Natural killer cell (primary cell): ENCODE results near the gene SLC39A13. TPM values are rescaled to one million over a fixed set of nuclear protein-coding genes. Genes with fewer than 3 reads are reported as not detected.

Experiments
- ATAC-seq, 3 donors: fragments of 150-1000 bp in 2 of 3; fragments of 200-7000 bp in 1 of 3; cut with Tn5 transposase; 1 replicate in 1 of 3; 2 replicates in 2 of 3; pipeline ENCODE4 v1.10.0; 2021; ENCODE audit warnings: mild to moderate bottlenecking in 2 of 3, moderate library complexity in 2 of 3
- DNase-seq, 2 donors: peaks; one replicate each; pipeline versions ENCODE4 v3.0.0 to v3.0.0-alpha.2; 2013 to 2021; ENCODE audit warnings: mixed read lengths in 1 of 2
- H3K27ac ChIP-seq: one replicate; pipeline ENCODE4 v1.5.1; 2013; ENCODE audit warnings: mild to moderate bottlenecking, low read length
- H3K27me3 ChIP-seq: one replicate; pipeline ENCODE4 v1.6.1; 2013; ENCODE audit warnings: low read length; ENCODE audit not compliant: control insufficient read depth, insufficient read depth
- H3K36me3 ChIP-seq: one replicate; pipeline ENCODE4 v1.6.1; 2013; ENCODE audit warnings: low read length; ENCODE audit not compliant: control insufficient read depth, insufficient read depth
- H3K4me1 ChIP-seq: one replicate; pipeline ENCODE4 v1.6.1; 2013; ENCODE audit warnings: low read length; ENCODE audit not compliant: control insufficient read depth, insufficient read depth
- H3K4me3 ChIP-seq: one replicate; pipeline ENCODE4 v1.5.1; 2013; ENCODE audit warnings: low read length
- H3K9me3 ChIP-seq: one replicate; pipeline ENCODE4 v1.6.1; 2013; ENCODE audit warnings: low read length; ENCODE audit not compliant: control insufficient read depth, insufficient read depth
- H3K27ac Mint-ChIP-seq, 2 donors: one replicate each; pipeline ENCODE4 v1.8.0; 2022; ENCODE audit warnings: mild to moderate bottlenecking in 2 of 2, mixed read lengths in 2 of 2, moderate library complexity in 1 of 2
- H3K27me3 Mint-ChIP-seq, 2 donors: one replicate each; pipeline ENCODE4 v1.8.0; 2022; ENCODE audit warnings: low read depth in 2 of 2, mixed read lengths in 2 of 2
- H3K36me3 Mint-ChIP-seq: one replicate; pipeline ENCODE4 v1.8.0; 2022; ENCODE audit warnings: mixed read lengths
- H3K4me1 Mint-ChIP-seq, 2 donors: one replicate each; pipeline ENCODE4 v1.8.0; 2022; ENCODE audit warnings: mixed read lengths in 2 of 2
- H3K4me3 Mint-ChIP-seq: one replicate; pipeline ENCODE4 v1.8.0; 2022; ENCODE audit warnings: mild to moderate bottlenecking, moderate library complexity, mixed read lengths
- H3K9me3 Mint-ChIP-seq, 2 donors: one replicate each; pipeline ENCODE4 v1.8.0; 2022; ENCODE audit warnings: mixed read lengths in 2 of 2
- WGBS: methylation state at CpG from one replicate; pipeline ENCODE4 v1.1.7; 2013; ENCODE audit warnings: missing lambda C conversion rate; ENCODE audit not compliant: insufficient coverage; 5-methylcytosine and 5-hydroxymethylcytosine counted together
- intact Hi-C: fragments of 100-400 bp; cut with micrococcal nuclease; formaldehyde crosslinking; loops from one replicate; pipeline ENCODE4 v1.14.2; 2022
- total RNA-seq, 4 donors: library from RNA; stranded (reverse); fragments of 120-200 nt in 1 of 4; gene quantifications; one replicate each; pipeline versions ENCODE4 v1.2.3 to v1.2.4, GENCODE V29; 2013 to 2022
- TF ChIP-seq, protein P1 (sequence below): fragments of 200-600 bp; IDR thresholded peaks from one replicate; pipeline ENCODE4 v1.8.0; 2022; ENCODE audit warnings: antibody characterized with exemption

The SLC39A13 gene
- total RNA-seq, 3 donors from 2014 or later (not counting 1 experiment from before 2014, with no cell fraction given): 29.1 to 34.7 (median 32.6) TPM

DNA sequence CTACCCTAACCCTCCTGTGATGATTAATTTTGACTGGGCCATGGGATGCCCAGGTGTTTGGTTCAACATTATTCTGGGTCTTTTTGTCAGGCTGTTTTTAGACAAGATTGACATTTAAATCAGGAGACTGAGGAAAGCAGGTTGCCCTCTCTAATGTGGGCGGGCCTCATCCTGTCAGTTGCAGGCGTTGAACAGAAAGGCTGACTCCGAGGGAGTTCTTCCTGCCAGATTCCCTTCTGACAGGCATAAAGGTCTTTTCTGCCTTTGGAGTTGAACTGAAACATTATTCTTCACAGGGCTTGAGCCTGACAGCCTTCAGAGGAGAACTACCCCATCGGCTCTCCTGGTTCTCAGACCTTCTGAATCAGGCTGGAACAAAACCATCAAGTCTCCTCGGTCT, 22.1 kb downstream of the SLC39A13 start:
- Histone ChIP-seq H3K4me1 (peaks cover 4% of the 10 kb centered on the region), H3K36me3 (no peaks in the 10 kb centered on the region), H3K27me3 (no peaks in the 10 kb centered on the region), H3K27ac (no peak overlapping the region), H3K4me3 (no peak overlapping the region), H3K9me3 (no peaks in the 10 kb centered on the region)
- Mint-ChIP-seq H3K9me3 (no peaks in the 10 kb centered on the region), H3K27ac (no peak overlapping the region), H3K4me3 (no peak overlapping the region), H3K27me3 (no peaks in the 10 kb centered on the region), H3K4me1 (peaks cover 10 to 12% of the 10 kb centered on the region in 2 donors), H3K36me3 (no peaks in the 10 kb centered on the region)
- TF ChIP-seq, protein P1, sequence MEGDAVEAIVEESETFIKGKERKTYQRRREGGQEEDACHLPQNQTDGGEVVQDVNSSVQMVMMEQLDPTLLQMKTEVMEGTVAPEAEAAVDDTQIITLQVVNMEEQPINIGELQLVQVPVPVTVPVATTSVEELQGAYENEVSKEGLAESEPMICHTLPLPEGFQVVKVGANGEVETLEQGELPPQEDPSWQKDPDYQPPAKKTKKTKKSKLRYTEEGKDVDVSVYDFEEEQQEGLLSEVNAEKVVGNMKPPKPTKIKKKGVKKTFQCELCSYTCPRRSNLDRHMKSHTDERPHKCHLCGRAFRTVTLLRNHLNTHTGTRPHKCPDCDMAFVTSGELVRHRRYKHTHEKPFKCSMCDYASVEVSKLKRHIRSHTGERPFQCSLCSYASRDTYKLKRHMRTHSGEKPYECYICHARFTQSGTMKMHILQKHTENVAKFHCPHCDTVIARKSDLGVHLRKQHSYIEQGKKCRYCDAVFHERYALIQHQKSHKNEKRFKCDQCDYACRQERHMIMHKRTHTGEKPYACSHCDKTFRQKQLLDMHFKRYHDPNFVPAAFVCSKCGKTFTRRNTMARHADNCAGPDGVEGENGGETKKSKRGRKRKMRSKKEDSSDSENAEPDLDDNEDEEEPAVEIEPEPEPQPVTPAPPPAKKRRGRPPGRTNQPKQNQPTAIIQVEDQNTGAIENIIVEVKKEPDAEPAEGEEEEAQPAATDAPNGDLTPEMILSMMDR: no peak
- intact Hi-C loops: no loop called here
- ATAC-seq (no peak), DNase-seq (no peak)
- WGBS: 72% methylated on average over 5 of the region's 5 CpGs

DNA sequence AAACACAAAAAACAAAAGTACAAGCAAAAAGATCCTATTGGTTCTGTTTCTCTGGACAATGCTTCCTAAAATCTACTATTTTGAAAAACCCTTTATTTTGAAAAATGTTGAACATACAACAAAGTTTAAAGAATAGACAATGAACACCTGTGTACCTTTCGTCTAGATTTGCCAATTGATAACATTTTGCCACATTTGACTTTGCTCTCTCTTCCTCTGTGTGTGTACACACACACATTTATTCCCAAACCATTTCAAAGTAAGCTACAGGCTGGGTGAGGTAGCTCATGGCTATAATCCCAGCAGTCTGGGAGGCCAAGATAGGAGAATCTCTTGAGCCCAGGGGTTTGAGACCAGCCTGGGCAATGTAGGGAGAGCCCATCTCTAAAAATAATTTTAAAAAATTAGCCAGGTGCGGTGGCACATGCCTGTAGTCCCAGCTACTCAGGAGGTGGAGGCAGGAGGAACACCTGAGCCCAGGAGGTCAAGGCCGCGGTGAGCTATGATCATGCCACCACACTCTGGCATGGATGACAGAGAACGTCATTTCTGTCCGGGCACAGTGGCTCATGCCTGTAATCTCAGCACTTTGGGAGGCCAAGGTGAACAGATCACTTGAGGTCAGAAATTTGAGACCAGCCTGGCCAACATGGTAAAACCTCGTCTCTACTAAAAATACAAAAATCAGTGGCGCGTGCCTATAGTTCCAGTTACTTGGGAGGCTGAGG, 23.1 kb downstream of the SLC39A13 start:
- H3K4me3 Mint-ChIP-seq: no peak overlapping the region
- peaks cover 0 to 3% of the 10 kb centered on the region in 2 donors for H3K27me3 Mint-ChIP-seq
- no peak overlapping the region for H3K4me3 ChIP-seq
- no peaks in the 10 kb centered on the region for H3K9me3 Mint-ChIP-seq
- no peak for ATAC-seq
- 94% methylated on average over 9 of the region's 9 CpGs for WGBS
- no peaks in the 10 kb centered on the region for H3K36me3 ChIP-seq
- DNase-seq: no peak
- no peak overlapping the region for H3K27ac ChIP-seq
- H3K4me1 Mint-ChIP-seq: peaks cover under 1 to 2% of the 10 kb centered on the region in 2 donors
- no peaks in the 10 kb centered on the region for H3K4me1 ChIP-seq
- no peaks in the 10 kb centered on the region for H3K36me3 Mint-ChIP-seq
- intact Hi-C loops: no loop called here
- H3K27me3 ChIP-seq: no peaks in the 10 kb centered on the region
- TF ChIP-seq, protein P1: no peak
- no peaks in the 10 kb centered on the region for H3K9me3 ChIP-seq
- no peak overlapping the region for H3K27ac Mint-ChIP-seq

DNA sequence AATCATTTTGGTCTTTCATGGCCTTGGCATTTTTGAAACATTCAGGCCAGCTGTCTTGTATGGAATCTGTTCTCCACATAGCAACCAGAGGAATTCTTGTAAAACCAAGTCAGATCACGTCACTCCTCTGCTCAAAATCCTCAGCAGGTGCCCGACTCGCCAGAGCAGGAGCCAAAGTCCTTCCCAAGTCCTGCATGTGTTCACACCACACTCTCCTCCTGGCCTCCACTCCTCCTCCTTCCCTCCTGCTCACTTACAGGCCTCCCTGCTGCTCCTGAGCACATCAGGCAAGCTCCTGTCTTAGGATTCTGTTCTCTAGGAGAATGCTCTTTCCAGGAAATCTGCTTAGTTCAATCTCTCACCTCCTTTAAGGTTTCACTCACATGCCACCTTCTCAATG, 24.8 kb downstream of the SLC39A13 start:
- intact Hi-C loops: no loop called here
- Histone ChIP-seq H3K27ac (no peak overlapping the region), H3K4me3 (no peak overlapping the region), H3K4me1 (no peaks in the 10 kb centered on the region), H3K36me3 (no peaks in the 10 kb centered on the region), H3K9me3 (no peaks in the 10 kb centered on the region), H3K27me3 (no peaks in the 10 kb centered on the region)
- no peak overlapping the region for H3K4me3 Mint-ChIP-seq
- ATAC-seq (no peak), DNase-seq (no peak)
- H3K4me1 Mint-ChIP-seq: no peaks in the 10 kb centered on the region
- peaks cover 0 to 3% of the 10 kb centered on the region in 2 donors for H3K27me3 Mint-ChIP-seq
- H3K9me3 Mint-ChIP-seq: no peaks in the 10 kb centered on the region
- H3K36me3 Mint-ChIP-seq: no peaks in the 10 kb centered on the region
- TF ChIP-seq, protein P1: no peak
- H3K27ac Mint-ChIP-seq: no peak overlapping the region
- 89% methylated on average over 3 of the region's 3 CpGs for WGBS
